ENCODE data around the gene HPCAL1. TPM values are rescaled to one million over a fixed set of nuclear protein-coding genes. Genes with fewer than 3 reads are reported as not detected.

Gene HPCAL1
- total RNA-seq, 4 donors from 2014 or later = 26.4 to 45.7 (median 36.9) TPM

DNA sequence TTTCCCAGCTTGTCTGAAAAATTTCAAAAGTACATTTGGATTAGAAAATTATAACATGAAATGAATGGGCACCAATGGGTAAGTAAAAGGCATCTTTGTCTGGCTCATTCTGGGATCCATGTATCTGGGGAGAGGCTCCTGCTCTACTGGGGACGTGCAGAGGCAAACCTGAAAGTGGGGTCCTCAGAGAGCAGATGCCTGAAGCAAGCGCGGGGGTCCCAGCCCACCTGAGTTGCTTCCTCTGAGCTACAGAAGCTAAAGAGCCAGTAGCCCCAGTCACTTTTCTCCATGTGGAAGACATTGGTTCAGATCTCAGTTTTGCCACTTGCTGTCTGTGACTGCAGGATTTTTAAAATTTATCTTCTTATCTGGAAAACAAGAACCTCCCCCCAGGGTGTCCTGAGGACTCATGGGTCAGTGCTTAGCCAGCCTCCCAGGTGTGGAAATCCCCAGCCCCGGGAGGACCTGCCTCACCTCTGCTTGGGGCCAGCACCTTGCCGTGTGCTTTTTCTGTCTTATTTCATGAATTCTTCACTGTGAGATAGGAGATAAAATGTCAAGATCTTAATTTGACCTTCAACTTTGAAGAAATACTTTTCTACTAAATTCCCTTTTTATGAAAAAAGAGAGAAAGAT is 170.5 kb downstream of the HPCAL1 start:
- no peak for DNase-seq (ENCODE audit: low spot score in 2 of 2)
- intact Hi-C loops (cut with DNase I; ENCODE audit: low total_unique reads) = no loop called here
- 75 to 82% methylated on average over 5 of the region's 5 CpGs for WGBS, 2 donors
- no peak overlapping the region for H3K4me3 ChIP-seq (ENCODE audit: low read depth, poor library complexity, severe bottlenecking)
- TF ChIP-seq POLR2A (IDR thresholded peaks at IDR 0.05) = no peak
- TF ChIP-seq CTCF (IDR thresholded peaks at IDR 0.05) = no peak

- 89 to 92% methylated on average over 10 to 20 of the region's 21 CpGs for WGBS, 2 donors
- no peak for TF ChIP-seq CTCF (IDR thresholded peaks at IDR 0.05)
- TF ChIP-seq POLR2A (IDR thresholded peaks at IDR 0.05) = no peak
- no peak overlapping the region for H3K4me3 ChIP-seq (ENCODE audit: low read depth, poor library complexity, severe bottlenecking)
- intact Hi-C loops (cut with DNase I; ENCODE audit: low total_unique reads) = no loop called here
- DNase-seq (ENCODE audit: low spot score in 2 of 2) = no peak
These were observed 172.6 kb downstream of the HPCAL1 start for GRCh38 chr2:10475221-10475722.

DNA sequence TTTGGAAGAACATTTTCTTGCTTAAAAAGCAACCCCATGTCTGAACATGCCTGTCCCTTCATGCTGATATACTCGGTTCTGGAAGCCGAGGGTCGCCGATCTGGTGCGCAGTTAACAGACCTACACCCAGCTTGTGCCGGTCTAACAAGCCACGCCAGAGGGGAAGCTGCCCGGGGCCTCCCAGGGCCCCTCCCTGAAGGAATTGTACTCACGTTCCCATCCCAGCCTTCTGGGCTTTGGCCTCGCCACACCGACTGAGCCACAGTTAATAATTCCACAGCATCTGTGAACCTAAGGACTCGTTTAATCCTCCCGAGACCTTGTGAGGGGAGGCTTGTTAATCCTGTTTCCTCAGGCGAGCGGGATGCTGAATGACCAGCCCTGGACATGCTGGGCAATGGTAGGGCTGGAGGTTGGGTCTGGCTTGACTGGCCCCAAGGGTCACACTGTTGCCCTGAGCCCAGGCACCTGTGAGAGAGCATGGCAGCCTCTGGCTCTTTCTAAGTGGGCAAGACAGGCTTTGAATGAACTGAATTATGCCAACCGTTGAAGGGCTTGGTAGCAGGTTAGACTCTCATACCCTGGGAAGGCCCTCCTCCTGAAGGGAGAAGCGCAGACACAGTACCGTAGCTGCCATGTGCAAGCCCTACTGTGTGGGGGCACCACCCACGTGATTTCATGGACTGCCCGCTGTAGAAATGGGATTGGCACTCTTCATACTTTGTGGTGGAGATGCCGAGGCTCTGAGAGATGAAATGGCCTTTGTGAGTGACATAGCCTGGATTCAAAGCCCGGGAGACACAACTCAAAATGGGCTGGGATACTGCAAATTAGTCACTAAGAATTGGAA is 173.3 kb downstream of the HPCAL1 start:
- 79 to 84% methylated on average over 22 of the region's 22 CpGs for WGBS, 2 donors
- intact Hi-C loops (cut with DNase I; ENCODE audit: low total_unique reads) = no loop called here
- no peak for DNase-seq (ENCODE audit: low spot score in 2 of 2)
- TF ChIP-seq POLR2A (IDR thresholded peaks at IDR 0.05) = no peak
- TF ChIP-seq CTCF (IDR thresholded peaks at IDR 0.05) = no peak
- H3K4me3 ChIP-seq (ENCODE audit: low read depth, poor library complexity, severe bottlenecking) = no peak overlapping the region

GRCh38 chr2:10476723-10477442 is 174.2 kb downstream of the HPCAL1 start:
- WGBS, 2 donors = 87 to 90% methylated on average over 12 of the region's 12 CpGs
- DNase-seq (ENCODE audit: low spot score in 2 of 2) = no peak
- intact Hi-C loops (cut with DNase I; ENCODE audit: low total_unique reads) = no loop called here
- no peak overlapping the region for H3K4me3 ChIP-seq (ENCODE audit: low read depth, poor library complexity, severe bottlenecking)
- TF ChIP-seq POLR2A (IDR thresholded peaks at IDR 0.05) (no peak), CTCF (IDR thresholded peaks at IDR 0.05) (no peak)

Other genes starting within 250 kb of the HPCAL1 start
- under 1 TPM in 3 of 4 donors, not detected in 1; 0.25 to 0.98 (median 0.62) TPM for gene CYS1, start 222.5 kb upstream of the HPCAL1 start, total RNA-seq
- gene RRM2, start 180.2 kb upstream of the HPCAL1 start, total RNA-seq = 1 to 10 TPM in 3 of 4 donors, under 1 TPM in 1; 0.99 to 9.5 (median 1.8) TPM
- gene ODC1, start 145.4 kb downstream of the HPCAL1 start, total RNA-seq = 10 to 100 TPM; 11.5 to 19.7 (median 17.8) TPM

All from lower leg skin (tissue), 4 donors.